Adrenal gland (tissue), 5 donors: ENCODE data around the gene FES.

Source experiments
- POLR2A ChIP-seq, 2 donors: fragments of 450-650 bp; IDR thresholded peaks; one replicate each; pipeline ENCODE4 v1.6.1; 2017; ENCODE audit warnings: antibody characterized with exemption in 2 of 2, mild to moderate bottlenecking in 2 of 2, moderate library complexity in 1 of 2
- TF ChIP-seq, protein P1 (sequence below), 6 experiments: fragments of 450-650 bp in 4 of 6; fragments of 200-600 bp in 2 of 6; sonication (generic) in 1 of 6; IDR thresholded peaks; 1 replicate in 5 of 6; 2 replicates in 1 of 6; pipeline versions ENCODE4 v1.5.1 to v1.8.0; 2016 to 2021; ENCODE audit warnings: antibody characterized with exemption in 6 of 6, mild to moderate bottlenecking in 2 of 6, moderate library complexity in 1 of 6
- donor health status: DM: no; HTN: no; CAD: no.

DNA sequence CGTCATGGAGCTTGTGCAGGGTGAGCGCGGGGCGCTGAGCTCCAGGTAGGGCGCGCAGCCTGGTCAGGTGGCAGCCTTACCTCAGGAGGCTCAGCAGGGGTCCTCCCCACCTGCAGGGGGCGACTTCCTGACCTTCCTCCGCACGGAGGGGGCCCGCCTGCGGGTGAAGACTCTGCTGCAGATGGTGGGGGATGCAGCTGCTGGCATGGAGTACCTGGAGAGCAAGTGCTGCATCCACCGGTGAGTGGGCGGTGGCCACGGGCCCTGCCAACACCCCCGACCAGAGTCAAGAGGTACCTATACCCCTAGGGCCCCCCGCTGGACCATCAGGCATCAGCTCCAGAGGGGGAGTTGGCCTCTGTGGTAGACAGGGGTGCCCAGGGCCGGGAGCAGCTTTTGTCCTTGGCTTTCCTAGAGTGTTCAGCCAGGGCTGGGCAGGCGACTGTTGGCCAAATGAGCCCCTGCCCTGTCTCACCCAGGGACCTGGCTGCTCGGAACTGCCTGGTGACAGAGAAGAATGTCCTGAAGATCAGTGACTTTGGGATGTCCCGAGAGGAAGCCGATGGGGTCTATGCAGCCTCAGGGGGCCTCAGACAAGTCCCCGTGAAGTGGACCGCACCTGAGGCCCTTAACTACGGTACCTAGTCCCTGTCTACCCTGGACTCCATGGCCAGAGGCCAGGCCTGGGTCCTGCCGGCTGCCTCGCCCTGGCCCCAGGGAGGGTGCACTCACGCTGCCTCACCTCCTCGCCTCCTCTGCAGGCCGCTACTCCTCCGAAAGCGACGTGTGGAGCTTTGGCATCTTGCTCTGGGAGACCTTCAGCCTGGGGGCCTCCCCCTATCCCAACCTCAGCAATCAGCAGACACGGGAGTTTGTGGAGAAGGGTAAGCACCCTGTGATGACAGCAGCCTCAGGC is 9.1 kb downstream of the FES start:
- TF ChIP-seq, protein P1, sequence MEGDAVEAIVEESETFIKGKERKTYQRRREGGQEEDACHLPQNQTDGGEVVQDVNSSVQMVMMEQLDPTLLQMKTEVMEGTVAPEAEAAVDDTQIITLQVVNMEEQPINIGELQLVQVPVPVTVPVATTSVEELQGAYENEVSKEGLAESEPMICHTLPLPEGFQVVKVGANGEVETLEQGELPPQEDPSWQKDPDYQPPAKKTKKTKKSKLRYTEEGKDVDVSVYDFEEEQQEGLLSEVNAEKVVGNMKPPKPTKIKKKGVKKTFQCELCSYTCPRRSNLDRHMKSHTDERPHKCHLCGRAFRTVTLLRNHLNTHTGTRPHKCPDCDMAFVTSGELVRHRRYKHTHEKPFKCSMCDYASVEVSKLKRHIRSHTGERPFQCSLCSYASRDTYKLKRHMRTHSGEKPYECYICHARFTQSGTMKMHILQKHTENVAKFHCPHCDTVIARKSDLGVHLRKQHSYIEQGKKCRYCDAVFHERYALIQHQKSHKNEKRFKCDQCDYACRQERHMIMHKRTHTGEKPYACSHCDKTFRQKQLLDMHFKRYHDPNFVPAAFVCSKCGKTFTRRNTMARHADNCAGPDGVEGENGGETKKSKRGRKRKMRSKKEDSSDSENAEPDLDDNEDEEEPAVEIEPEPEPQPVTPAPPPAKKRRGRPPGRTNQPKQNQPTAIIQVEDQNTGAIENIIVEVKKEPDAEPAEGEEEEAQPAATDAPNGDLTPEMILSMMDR (IDR thresholded peaks at IDR 0.05): no peak
- TF ChIP-seq POLR2A (IDR thresholded peaks at IDR 0.05): no peak
